D721Med (cell line): ENCODE measurements around the gene FNDC1.
A peak's percentile ranks its signal among the peaks of the same experiment; 100 is the strongest.

Experiments used
- DNase-seq: peaks from one replicate; pipeline ENCODE4 v3.0.0; 2011; ENCODE audit warnings: low spot score; ENCODE audit not compliant: insufficient read length
- FAIRE-seq: peaks from 2 replicates; lab custom pipeline; 2011; peaks lifted over from hg19 to GRCh38; lab: Jason Lieb, UNC
- CTCF ChIP-seq: IDR thresholded peaks from 2 replicates; pipeline ENCODE4 v1.5.1; 2012; ENCODE audit warnings: mild to moderate bottlenecking, control low read depth; ENCODE audit not compliant: insufficient read depth; ENCODE audit errors: missing control alignments

Gene FNDC1

GRCh38 chr6:159170999-159171712, 2.0 kb downstream of the FNDC1 start:
- DNase-seq: no peak
- FAIRE-seq: no peak
- TF ChIP-seq CTCF: no peak

GRCh38 chr6:159172091-159172491, 2.9 kb downstream of the FNDC1 start:
- DNase-seq (no peak), FAIRE-seq (no peak)
- TF ChIP-seq CTCF: no peak

GRCh38 chr6:159174263-159174969, 5.2 kb downstream of the FNDC1 start:
- peak; percentile 85 for TF ChIP-seq CTCF
- FAIRE-seq (no peak), DNase-seq (peak; percentile 37)

- DNase-seq (no peak), FAIRE-seq (no peak)
- TF ChIP-seq CTCF: no peak
Measured at GRCh38 chr6:159176913-159177312, 7.7 kb downstream of the FNDC1 start.

GRCh38 chr6:159178847-159179246, 9.6 kb downstream of the FNDC1 start:
- DNase-seq (no peak), FAIRE-seq (no peak)
- no peak for TF ChIP-seq CTCF

GRCh38 chr6:159180001-159180400, 10.8 kb downstream of the FNDC1 start:
- FAIRE-seq: no peak

More at GRCh38 chr6:159180001-159180400, 10.8 kb downstream of the FNDC1 start:
- no peak for DNase-seq
- TF ChIP-seq CTCF: no peak
